K562 (cell line): Measurements from ENCODE around the gene XPO1. TPM values are rescaled to one million over a fixed set of nuclear protein-coding genes. Genes with fewer than 3 reads are reported as not detected.

Source experiments
- ARID1B ChIP-seq: fragments of 450-650 bp; IDR thresholded peaks from 2 replicates; pipeline ENCODE4 v1.6.1; 2016; ENCODE audit warnings: antibody characterized with exemption, mild to moderate bottlenecking, inconsistent platforms
- ASH1L ChIP-seq: fragments of 450-650 bp; IDR thresholded peaks from 2 replicates; pipeline ENCODE4 v1.6.1; 2018; ENCODE audit warnings: borderline replicate concordance, mild to moderate bottlenecking, low read depth; ENCODE audit not compliant: partially characterized antibody
- ATF2 ChIP-seq: sonication (generic); formaldehyde crosslinking; IDR thresholded peaks from 2 replicates; pipeline ENCODE4 v1.8.1; 2022; ENCODE audit warnings: missing genetic modification reagents
- ELF4 ChIP-seq: fragments of 450-650 bp; formaldehyde crosslinking; IDR thresholded peaks from 2 replicates; pipeline ENCODE4 v1.4.0; 2022; ENCODE audit warnings: missing genetic modification characterization
- FOXK1 ChIP-seq: sonication (generic); formaldehyde crosslinking; IDR thresholded peaks from 2 replicates; pipeline ENCODE4 v1.8.0; 2022; ENCODE audit warnings: missing genetic modification reagents, mild to moderate bottlenecking, borderline replicate concordance
- HDAC6 ChIP-seq: IDR thresholded peaks from 2 replicates; pipeline ENCODE4 v1.6.1; 2012; ENCODE audit warnings: low read depth, mild to moderate bottlenecking, control low read depth, inconsistent platforms, low read length, moderate library complexity
- HIVEP1 ChIP-seq: fragments of 250-450 bp; sonication (Bioruptor Pico); IDR thresholded peaks from 2 replicates; pipeline ENCODE4 v1.4.0; 2020; ENCODE audit warnings: mild to moderate bottlenecking
- MBD2 ChIP-seq: sonication (generic); IDR thresholded peaks from 2 replicates; pipeline ENCODE4 v1.6.1; 2016; ENCODE audit warnings: low read depth, borderline replicate concordance
- MYC ChIP-seq, 2 experiments: fragments of 250-450 bp in 1 of 2; sonication (Bioruptor Pico) in 1 of 2; IDR thresholded peaks; 2 replicates each; pipeline versions ENCODE4 v1.5.1 to v1.6.1; 2012 to 2021; ENCODE audit warnings: low read depth in 2 of 2, borderline replicate concordance in 1 of 2, improper control_type of control experiment in 1 of 2, low read length in 1 of 2, mild to moderate bottlenecking in 1 of 2, moderate library complexity in 1 of 2
- NFATC3 ChIP-seq: fragments of 450-650 bp; IDR thresholded peaks from 2 replicates; pipeline ENCODE4 v1.6.1; 2017; ENCODE audit warnings: mild to moderate bottlenecking
- NKRF ChIP-seq: fragments of 450-650 bp; IDR thresholded peaks from 2 replicates; pipeline ENCODE4 v1.6.1; 2016; ENCODE audit warnings: borderline replicate concordance
- NONO ChIP-seq, 2 experiments: fragments of 200-400 bp in 1 of 2; fragments of 450-650 bp in 1 of 2; formaldehyde crosslinking in 1 of 2; IDR thresholded peaks; 2 replicates each; pipeline ENCODE4 v1.6.1; 2017; ENCODE audit warnings: low read depth in 2 of 2, mild to moderate bottlenecking in 2 of 2, moderate library complexity in 2 of 2, low read length in 1 of 2
- RFX7 ChIP-seq: fragments of 250-450 bp; sonication (Bioruptor Pico); IDR thresholded peaks from 2 replicates; pipeline ENCODE4 v1.5.1; 2021; ENCODE audit warnings: mild to moderate bottlenecking
- SMAD3 ChIP-seq: fragments of 450-650 bp; formaldehyde crosslinking; conservative IDR thresholded peaks from 2 replicates; pipeline ENCODE4 v1.4.0; 2020; ENCODE audit warnings: mild to moderate bottlenecking
- SMAD4 ChIP-seq: fragments of 250-450 bp; sonication (Bioruptor Pico); conservative IDR thresholded peaks from 2 replicates; pipeline ENCODE4 v1.8.0; 2021; ENCODE audit warnings: inconsistent platforms, mild to moderate bottlenecking, moderate library complexity
- SREBF2 ChIP-seq: sonication (generic); formaldehyde crosslinking; IDR thresholded peaks from 2 replicates; pipeline ENCODE4 v1.4.0; 2020; ENCODE audit warnings: mild to moderate bottlenecking, missing genetic modification reagents
- TAF1 ChIP-seq: IDR thresholded peaks from 2 replicates; pipeline ENCODE4 v1.6.1; 2011; ENCODE audit warnings: mild to moderate bottlenecking, low read length, moderate library complexity; ENCODE audit not compliant: insufficient read depth, control insufficient read depth, severe bottlenecking; ENCODE audit errors: extremely low read depth
- TAF15 ChIP-seq: fragments of 200-400 bp; formaldehyde crosslinking; IDR thresholded peaks from 2 replicates; pipeline ENCODE4 v1.6.1; 2017; ENCODE audit warnings: mild to moderate bottlenecking, low read depth, low read length, moderate library complexity
- ZBTB17 ChIP-seq: fragments of 450-650 bp; formaldehyde crosslinking; IDR thresholded peaks from 2 replicates; pipeline ENCODE4 v1.4.0; 2020; ENCODE audit warnings: mild to moderate bottlenecking
- ZNF232 ChIP-seq: sonication (generic); formaldehyde crosslinking; IDR thresholded peaks from 2 replicates; pipeline ENCODE4 v1.8.0; 2022; ENCODE audit warnings: mild to moderate bottlenecking, missing genetic modification reagents
- ZNF24 ChIP-seq: fragments of 450-650 bp; IDR thresholded peaks from 2 replicates; pipeline ENCODE4 v1.6.1; 2016
- polyA plus RNA-seq, 8 experiments: library from polyadenylated mRNA; depleted of rRNA in 4 of 8; stranded (reverse) in 5 of 8; unstranded in 3 of 8; fragments of >200 nt; fragmentation: Nextera tagmentation in 2 of 8; fragmentation: Illumina TruSeq in 1 of 8; extraction: Ambion mirVana in 2 of 8; extraction: Trizol in 1 of 8; gene quantifications; 2 replicates each; pipeline versions ENCODE4 v1.2.1 to v1.2.3, GENCODE V29; 2011 to 2014; ENCODE audit warnings: inconsistent platforms in 1 of 8, missing spikeins in 1 of 8
- total RNA-seq, 7 experiments: library from RNA; depleted of rRNA in 6 of 7; stranded (reverse); fragments of >200 nt in 6 of 7; fragmentation: Illumina TruSeq in 2 of 7; extraction: Trizol in 2 of 7; gene quantifications; 2 replicates each; pipeline versions ENCODE4 v1.2.1 to v1.2.3, GENCODE V29; 2011 to 2021; ENCODE audit warnings: low replicate concordance in 1 of 7

The XPO1 gene
- total and polyA plus RNA-seq, 9 of the 15 experiments (the other 6 are each of a cell fraction or from before 2014, with no cell fraction given) = 86.2 to 307 (median 216) TPM

DNA sequence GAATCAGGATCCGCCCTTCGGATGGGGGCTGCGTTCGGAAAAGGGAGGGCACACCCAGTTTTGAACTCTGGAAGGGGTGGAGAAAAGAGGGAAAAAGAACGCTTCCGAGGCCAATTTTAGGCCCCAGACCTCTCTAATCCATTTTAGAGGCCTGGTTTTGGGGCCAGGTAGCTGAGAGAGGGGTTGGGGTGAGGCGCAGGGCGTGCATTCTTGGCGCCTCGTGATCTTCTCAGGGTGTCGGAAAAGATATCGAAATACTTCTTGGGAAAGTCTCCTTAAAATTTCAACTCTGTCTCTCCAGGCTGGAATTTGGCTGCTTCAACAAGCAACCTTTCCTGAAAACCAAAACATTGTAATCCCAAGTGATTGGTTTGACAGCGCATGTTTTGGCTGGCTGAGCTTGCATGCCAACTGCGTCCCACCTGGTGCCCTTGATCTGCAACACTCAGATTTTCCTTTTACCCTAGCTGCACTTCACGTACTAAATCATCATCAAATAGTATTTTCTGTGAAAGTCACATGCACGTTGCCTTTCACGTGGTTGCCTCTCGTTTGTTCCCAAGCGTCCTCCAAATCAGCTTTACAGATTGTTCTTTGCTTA, 864 bp upstream of the XPO1 start (continued):
- TF ChIP-seq NKRF (peak; percentile 14; the same call in 1 of the 2 replicates), MYC (IDR thresholded peaks at IDR 0.05; ENCODE audit: low read depth, low read length) (no peak; the same call in 1 of the 2 replicates), MYC (CRISPR knock-in tag; IDR thresholded peaks at IDR 0.05; ENCODE audit: borderline replicate concordance, low read depth) (no peak), ZBTB17 (CRISPR knock-in tag) (0 out of 2 replicates have a peak, but pooled peaks have one; percentile 42), SMAD4 (CRISPR knock-in tag) (peak; percentile 63; the same call in 1 of the 2 replicates), FOXK1 (CRISPR knock-in tag) (no peak), ZNF24 (no peak), ZNF232 (CRISPR knock-in tag) (no peak), HDAC6 (no peak), ASH1L (no peak), MBD2 (no peak), NONO (IDR thresholded peaks at IDR 0.05; ENCODE audit: low read depth in 2 of 2, low read length in 1 of 2) (peak in 1 of 2 experiments; percentile 43; a peak in 1 of 4 replicates), ELF4 (CRISPR knock-in tag) (no peak), RFX7 (CRISPR knock-in tag) (no peak), TAF15 (no peak), SREBF2 (CRISPR knock-in tag) (no peak), TAF1 (no peak), HIVEP1 (no peak), NFATC3 (no peak), ARID1B (peak; percentile 54), SMAD3 (CRISPR knock-in tag) (no peak), ATF2 (CRISPR knock-in tag) (no peak)
